Astrocyte of the cerebellum (primary cell): ENCODE measurements around the gene PRKAR1B.

Experiments used
- DNase-seq: peaks from one replicate; pipeline ENCODE4 v3.0.0-alpha.2; 2011; ENCODE audit warnings: low read depth
- H3K4me3 ChIP-seq: 2 replicates; pipeline ENCODE4 v1.5.1; 2011; ENCODE audit warnings: mild to moderate bottlenecking, low read depth, low read length, moderate library complexity
- CTCF ChIP-seq: IDR thresholded peaks from 2 replicates; pipeline ENCODE4 v1.5.1; 2012; ENCODE audit warnings: low read length, low read depth, moderate library complexity, mild to moderate bottlenecking; ENCODE audit errors: missing control alignments
- in situ Hi-C: cut with HindIII; loops from 2 replicates; pipeline ENCODE4 v1.10.0; 2017; ENCODE audit warnings: low sequenced_read_pairs

The PRKAR1B gene

GRCh38 chr7:724298-724697, 2.8 kb downstream of the PRKAR1B start:
- TF ChIP-seq CTCF, result no peak
- no peak for DNase-seq
- H3K4me3 ChIP-seq, result no peak overlapping the region
- in situ Hi-C loops, result no loop called here

DNA sequence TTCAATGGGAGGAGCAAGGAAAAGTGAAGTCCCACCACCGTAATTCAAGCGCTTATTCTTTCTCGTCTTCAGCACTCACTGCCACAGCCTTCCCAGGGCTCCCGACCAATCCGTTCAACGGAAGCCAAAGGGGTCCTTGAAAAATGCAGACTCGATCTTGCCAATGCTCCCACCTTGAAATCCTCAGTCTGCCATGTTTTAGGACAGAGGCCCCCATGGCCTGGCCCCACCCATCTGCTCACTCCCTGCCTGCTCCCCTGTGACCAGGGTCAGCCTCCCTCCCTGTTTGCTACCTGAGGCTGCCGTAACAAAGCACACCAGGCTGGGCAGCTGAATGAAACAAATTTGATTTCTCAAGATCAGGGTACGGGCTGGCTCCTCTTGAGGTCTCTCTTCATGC, 3.5 kb downstream of the PRKAR1B start:
- TF ChIP-seq CTCF, result no peak
- no peak overlapping the region for H3K4me3 ChIP-seq
- in situ Hi-C loops, result no loop called here
- DNase-seq, result no peak

- H3K4me3 ChIP-seq, result no peak overlapping the region
- DNase-seq, result no peak
- no peak for TF ChIP-seq CTCF
- in situ Hi-C loops, result no loop called here
Measured at GRCh38 chr7:721619-722248, 5.3 kb downstream of the PRKAR1B start.

DNA sequence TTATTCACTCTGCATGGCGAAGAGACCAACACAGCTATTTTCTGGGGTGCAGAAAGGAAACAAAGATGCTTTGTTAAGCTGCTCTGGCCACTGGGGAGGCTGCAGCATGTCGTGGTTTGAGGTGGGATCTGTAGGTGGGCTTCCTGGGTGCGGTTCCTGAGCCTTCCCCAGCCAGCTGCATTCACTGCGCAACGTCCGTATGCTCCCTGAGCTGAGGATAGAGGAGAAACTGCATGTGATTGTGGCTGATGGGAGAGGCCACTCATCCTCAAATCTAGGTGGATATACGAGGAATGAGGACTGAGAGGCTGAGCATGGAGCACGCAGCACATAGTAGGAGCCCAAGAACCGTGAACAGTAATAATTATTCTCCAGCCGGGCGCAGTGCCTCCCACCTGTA, 10.4 kb downstream of the PRKAR1B start:
- TF ChIP-seq CTCF, result no peak
- DNase-seq, result no peak
- no peak overlapping the region for H3K4me3 ChIP-seq
- in situ Hi-C loops, result no loop called here

GRCh38 chr7:716222-716621, 10.9 kb downstream of the PRKAR1B start:
- no peak for TF ChIP-seq CTCF
- no peak overlapping the region for H3K4me3 ChIP-seq
- in situ Hi-C loops, result no loop called here
- DNase-seq, result no peak

GRCh38 chr7:714251-714671, 12.8 kb downstream of the PRKAR1B start:
- in situ Hi-C loops, result no loop called here
- no peak for TF ChIP-seq CTCF
- H3K4me3 ChIP-seq, result no peak overlapping the region
- no peak for DNase-seq
